Occipital lobe (tissue), 2 donors: ENCODE measurements around the gene PTPRG. TPM values are rescaled to one million over a fixed set of nuclear protein-coding genes. Genes with fewer than 3 reads are reported as not detected.

Experiments
- DNase-seq: peaks from one replicate; lab custom pipeline; 2025; lab: John Stamatoyannopoulos, UW
- total RNA-seq: library from RNA; depleted of rRNA; stranded (reverse); fragments of >200 nt; gene quantifications from one replicate; pipeline ENCODE4 v1.2.3, GENCODE V29; 2014

PTPRG gene
- total RNA-seq, 1 donor from 2014 or later: 81.4 TPM

DNA sequence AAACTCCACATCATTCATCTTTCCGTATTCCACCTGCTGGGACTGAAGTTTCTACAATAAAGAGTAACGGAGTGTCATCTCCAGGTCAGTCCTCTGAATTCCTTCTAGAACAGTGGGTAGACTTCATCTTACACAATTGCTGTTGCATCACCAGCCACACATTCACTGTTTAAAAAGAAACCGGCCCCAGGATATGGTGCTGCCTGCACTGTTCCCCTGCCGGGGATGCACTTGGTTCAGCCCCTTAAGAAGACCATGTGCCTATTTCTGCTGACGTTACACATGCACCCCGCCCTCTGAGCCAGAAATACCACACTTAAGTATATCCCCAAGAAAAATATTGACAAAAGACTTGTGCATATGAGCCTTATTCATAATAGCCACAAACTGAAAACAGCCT, 578.6 kb downstream of the PTPRG start:
- DNase-seq: no peak

DNA sequence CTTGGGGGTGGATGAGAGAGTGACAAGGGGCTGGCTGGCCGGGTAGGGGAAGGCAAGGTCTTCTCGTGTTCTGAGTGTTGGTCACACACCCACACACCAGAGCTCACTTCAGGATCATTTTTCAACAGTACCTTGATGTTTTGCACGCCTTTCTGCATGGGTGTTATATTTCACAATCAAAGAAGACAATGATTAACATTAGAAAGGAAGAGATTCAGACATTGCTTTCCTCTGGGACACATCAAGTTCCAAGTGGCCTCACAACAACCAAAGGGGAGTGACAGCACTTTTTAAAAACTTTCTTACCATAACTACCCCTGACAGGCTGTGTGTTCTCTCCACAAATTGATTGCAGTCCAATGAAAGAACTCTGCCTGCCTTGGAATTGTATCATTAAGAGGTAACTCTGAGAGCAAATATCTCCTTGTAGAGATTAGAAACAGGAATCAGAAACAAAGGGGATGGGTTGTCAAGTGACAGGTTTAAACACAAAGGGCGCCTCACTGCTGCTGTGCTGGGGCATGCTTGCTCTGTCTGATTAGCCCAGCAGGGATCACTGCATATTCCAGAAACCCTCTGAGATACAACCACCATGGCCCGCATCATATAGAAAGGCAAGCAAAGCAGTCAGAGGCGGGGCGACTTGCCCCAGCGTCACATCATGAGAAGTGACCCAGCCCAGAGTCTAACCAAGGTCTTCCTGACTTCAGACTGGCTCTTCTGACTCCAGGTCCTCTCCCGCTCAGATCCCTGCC, 581.1 kb downstream of the PTPRG start:
- DNase-seq: no peak

DNA sequence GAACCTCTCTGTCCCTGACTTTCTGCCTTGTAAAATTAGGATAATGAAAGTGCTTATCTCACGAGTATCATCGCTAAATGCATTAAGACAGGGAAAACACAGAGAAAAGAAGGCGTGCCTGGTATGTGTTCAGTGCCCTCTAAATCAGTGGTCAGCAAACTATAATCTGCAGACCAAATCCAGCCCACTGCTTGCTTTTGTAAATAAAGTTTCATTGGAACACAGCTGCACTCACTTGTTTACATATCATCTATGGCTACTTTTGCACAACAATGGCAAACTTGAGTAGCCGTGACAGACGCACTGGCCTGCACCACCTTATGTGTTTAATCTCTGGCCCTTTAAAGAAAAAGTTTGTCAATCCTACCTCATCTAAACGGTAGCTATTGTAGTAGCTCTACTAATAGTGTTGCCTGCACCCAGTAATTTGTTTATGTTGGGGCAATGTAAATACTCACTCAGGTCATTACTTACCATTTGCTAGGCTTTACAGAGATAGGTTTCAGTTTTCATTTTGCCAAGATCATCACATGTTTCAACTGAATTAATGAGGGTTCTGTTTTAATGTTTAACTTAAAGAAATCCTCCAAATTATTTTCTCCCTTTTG, 582.6 kb downstream of the PTPRG start:
- no peak for DNase-seq

DNA sequence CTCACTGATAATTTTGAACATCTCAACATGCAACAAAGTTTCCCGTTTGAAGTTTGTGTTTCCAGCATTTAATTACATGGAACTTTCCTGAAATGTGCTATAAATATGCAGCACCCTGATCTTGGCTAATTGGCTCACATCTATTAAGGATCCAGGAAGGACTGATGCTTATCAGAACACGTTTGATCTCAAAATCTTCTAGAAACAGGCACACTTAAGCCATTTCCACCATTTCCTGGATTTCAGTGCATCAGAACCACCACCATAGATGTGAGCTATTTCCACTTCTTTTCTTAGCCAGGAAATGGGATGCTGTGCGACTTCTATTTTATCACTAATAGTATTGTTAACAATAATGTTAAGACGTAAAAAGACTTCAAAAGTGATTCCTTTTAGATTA, 583.1 kb downstream of the PTPRG start:
- no peak for DNase-seq

GRCh38 chr3:62145086-62145757, 583.9 kb downstream of the PTPRG start:
- no peak for DNase-seq

- DNase-seq: no peak
Measured at GRCh38 chr3:62149539-62149938, 588.2 kb downstream of the PTPRG start.

DNA sequence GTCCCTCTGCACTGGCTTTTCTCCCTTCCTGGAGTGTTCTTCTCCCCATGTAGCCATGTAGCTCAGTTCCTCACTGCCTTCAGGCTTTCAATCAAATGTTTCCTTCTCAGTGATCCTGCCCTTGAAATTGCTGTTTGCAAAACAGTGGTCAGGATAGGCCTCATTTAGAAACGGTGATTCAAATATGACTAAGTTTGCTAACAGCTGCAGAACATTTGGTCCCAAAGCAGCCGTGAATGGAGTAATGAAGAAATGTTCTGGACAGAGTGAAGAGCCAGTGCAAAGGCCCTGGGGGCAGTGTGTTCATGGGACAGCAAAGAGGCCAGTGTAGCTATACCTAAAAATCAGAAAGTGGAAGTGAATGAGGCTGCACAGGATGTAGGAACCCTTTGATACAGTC, 588.6 kb downstream of the PTPRG start:
- no peak for DNase-seq

DNA sequence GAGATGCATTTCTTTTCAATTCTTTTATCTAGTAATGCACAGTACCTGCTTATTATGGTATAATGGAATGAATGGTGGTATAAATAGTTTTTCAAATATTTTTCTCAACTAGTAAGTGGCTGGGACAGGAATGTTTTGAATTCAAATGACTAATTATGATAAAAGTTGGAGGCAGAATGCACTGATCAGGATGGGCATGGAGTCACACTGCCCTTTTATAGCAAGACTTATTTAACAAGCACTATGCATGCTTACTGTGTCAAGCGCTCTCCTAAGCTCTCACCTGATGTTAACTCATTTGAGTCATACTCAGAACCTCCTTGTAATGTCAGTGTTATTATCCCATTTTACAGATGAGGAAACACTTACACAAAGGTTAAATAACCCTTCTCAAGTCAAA, 590.2 kb downstream of the PTPRG start:
- no peak for DNase-seq

- DNase-seq: no peak
Measured at GRCh38 chr3:62153231-62153630, 591.9 kb downstream of the PTPRG start.

- no peak for DNase-seq
Measured at GRCh38 chr3:62154457-62155148, 593.2 kb downstream of the PTPRG start.

DNA sequence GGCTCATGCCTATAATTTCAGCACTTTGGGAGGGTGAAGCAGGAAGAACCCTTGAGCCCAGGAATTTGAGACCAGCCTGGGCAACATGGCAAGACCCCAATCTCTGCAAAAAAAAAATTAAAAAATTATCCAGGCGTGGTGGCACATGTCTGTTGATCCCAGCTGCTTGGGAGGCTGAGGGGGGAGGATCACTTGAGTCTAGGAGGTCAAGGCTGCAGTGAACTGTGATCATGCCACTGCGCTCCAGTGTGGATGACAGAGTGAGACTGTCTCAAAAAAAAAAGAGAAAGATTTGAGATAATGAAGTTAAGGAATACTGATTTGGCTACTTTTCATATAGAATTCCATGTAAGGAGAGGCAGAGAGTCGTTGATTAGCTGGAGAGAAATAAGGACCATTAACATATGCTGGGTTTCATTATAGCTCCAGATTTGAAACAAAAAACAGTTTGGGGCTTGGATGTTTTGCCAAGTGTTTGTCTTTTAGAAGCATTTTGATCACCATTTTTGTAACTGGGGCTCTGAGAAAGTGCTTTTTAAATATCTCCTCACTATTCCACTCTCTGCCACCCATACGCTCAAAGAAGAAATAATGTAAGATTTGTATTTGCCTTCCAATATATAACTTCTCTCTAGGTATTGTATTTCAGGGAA, 597.8 kb downstream of the PTPRG start:
- no peak for DNase-seq

DNA sequence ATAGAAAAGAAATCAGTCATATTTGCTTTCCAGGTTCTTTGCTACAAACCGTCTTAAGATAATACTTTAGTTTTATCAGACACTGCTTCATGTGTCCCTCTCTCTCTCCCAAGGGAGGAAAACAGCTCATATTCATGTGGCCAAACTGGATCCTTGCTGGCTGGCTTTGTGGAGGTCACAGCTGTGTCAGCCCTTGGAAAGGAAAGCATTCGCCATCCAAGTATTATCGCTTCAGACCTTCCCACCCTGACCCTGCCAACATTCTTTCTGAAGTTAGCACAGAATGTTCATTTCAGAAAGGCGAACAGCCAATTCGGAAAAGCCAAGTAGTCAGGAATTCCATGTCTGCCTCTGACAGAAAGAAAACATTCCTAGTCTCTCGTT, 598.3 kb downstream of the PTPRG start:
- DNase-seq: no peak

DNA sequence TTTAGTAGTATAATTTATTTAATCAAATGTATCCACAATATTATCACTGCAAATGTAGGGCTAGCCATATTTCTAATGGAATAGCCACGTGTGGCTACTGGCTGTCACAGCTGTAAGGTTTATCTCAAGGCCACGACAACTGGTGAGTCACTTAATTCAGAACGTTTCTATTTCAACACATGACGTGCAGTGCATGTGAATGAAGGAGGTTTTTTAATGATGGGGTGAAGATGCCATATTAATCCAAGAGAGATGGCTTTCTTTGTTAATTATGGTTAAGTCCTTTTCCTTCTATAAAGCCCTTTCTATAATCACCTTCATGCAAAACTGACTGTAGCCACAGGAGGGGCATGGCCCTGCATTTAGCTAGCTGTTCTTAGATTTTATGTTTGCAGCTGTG, 600.0 kb downstream of the PTPRG start:
- DNase-seq: no peak

DNA sequence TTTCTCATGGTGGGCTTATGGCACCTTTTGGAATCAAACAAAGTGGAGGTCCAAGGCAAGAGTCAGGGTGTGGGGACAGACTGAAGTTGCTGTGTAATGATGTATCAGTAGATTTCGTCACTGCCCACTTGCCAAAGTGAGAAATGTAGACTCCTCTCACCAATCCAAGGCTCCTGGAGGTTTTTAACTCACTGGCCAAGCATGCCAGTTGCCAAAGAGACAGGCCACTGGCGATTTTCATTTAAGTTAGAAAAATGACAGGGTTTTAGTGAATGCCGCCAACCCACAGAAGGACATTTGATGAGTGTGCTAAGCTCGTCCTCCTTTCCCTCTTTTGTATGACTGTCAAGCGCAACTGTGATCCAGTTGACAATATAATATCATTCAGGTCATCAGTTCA, 602.8 kb downstream of the PTPRG start:
- no peak for DNase-seq

DNA sequence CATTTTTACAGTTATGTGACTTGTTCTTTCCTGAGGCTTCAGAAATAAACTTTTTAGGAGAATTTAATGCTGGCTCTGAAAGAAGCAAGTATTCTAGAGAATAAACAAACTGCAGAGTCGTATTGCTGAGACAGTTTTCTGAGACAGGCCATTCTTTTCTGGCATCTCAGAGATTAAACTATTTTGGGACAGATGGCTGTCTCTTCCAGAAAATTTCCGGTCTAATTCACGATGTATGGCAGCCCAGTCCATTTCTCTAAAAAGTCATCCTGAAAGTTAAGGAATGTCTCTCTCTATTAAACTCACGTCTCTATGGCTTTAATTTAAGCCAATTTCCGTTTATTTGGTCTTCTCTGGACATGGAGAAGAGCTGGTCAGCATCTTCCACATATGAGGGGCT, 603.4 kb downstream of the PTPRG start:
- DNase-seq: no peak

DNA sequence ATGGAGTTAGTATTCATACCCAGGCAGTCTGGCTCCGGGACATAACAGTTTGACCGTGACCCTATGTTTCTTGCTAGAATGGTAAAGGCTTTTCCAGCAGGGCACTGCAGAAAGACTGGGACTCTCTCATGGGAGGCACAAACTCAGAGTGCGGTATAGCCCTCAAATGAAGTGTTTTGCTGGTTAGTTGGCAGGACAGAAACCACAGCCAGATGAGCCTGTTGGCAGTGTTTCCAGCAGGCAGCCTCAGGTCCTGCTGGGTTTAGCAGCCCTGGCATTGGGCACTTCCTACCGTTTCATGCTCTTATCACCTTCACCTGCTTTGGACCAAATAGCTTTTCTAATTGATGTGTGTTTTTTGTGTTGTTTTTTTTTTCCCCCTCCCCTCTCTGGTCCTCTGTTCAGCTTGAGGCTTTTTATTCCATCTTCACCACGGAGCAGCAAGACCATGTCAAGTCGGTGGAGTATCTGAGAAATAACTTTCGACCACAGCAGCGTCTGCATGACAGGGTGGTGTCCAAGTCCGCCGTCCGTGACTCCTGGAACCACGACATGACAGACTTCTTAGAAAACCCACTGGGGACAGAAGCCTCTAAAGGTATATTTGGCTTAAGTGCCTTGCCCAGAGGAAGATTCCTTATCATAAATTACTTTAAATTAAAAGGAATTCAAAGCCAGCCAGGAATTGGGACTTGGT, 606.3 kb downstream of the PTPRG start:
- DNase-seq: no peak

DNA sequence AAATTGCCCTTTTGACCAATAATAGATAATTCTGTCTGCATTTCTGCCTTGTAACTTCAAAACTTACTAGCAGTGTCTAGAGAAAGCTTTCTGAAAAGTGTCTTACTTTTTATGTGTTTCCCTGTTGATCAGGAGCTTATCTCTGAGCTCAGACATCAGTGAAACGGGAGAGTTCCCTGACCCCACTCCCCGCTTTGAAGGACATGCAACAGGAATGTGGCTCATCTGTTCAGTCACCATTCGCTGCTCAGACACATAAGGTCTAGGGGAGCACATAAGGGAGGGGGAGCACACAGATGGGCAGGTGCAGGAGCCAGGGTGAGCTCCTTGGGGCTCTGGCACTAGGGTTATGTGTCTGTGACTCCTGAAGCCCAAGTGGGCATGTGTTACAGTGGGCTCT, 607.0 kb downstream of the PTPRG start:
- no peak for DNase-seq

DNA sequence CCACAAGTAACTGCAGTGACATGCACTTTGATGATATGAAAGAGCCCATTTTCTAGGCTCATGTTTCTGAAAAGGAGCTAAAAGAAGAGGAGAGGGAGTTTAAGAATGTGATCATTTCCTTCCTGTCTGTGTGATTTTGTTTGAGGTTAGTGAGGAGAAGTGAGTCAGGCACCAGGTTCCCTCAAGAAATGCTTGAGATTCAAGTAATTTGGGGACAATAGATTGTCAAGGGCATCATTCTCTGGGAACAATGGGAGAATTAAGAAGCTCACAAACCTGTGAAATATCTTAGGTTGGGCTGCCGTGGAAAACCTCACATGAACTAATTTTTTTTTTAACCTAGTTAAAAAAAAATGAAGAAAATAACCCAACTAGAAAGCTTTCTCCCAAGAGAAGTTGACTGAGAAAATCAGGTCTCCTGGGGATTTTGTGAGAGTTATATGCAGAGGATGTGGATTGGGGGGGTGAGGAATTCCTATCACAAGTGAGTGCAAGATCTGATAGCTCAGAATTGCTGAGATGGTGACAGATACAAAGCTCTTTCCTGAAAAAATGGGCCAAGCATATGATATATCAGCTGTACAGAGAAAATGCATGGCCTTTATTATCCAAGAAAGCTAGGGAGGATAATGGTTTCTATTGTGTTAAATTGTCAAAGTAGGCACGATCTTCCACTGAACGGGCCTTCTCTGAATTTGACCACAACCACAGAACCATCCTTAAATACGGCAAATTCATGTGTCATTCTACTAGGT, 608.7 kb downstream of the PTPRG start:
- DNase-seq: no peak

DNA sequence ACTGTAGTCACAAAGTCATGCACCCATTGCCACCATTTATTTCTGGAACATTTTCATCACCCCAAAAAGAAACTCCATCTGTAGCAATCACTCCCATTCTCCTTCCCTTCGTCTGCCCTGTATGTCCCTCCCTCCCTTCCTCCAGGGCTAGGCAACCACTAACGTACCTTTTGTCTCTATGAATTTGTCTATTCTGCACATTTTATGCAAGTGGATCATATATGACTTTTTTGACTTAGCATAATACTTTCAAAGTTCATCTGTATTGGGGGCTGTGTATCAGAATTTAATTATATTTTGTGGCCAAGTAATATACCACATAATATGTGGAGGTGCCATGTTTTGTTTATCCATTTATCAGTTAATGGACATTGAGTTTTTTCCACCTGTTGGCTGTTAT, 610.4 kb downstream of the PTPRG start:
- DNase-seq: no peak

DNA sequence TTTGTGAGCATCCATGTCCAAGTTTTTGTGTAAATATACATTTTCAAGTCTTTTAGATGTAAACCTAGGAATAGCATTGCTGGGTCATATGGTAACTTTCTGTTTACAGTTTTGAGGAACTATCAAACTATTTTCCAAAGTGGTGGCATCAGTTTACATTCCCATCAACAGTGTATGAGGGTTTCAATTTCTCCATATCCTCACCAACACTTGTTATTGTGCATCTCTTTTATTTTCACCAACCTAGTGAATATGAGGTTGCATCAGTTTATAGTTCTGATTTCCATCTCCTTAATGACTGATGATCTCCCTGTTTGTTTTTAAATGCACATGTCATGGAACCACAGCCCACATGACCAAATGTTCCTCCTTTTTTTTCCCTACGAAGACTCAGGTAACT, 610.8 kb downstream of the PTPRG start:
- no peak for DNase-seq
